Measurements from ENCODE around the gene GHR. TPM values are rescaled to one million over a fixed set of nuclear protein-coding genes. Genes with fewer than 3 reads are reported as not detected.
"Not testable (repeated sequence)": the region's sequence is repeated elsewhere in the genome, so short reads cannot be mapped to it uniquely, and the experiment has no call there.

Gene GHR
- total RNA-seq, 1 donor from 2014 or later: 10.4 TPM

DNA sequence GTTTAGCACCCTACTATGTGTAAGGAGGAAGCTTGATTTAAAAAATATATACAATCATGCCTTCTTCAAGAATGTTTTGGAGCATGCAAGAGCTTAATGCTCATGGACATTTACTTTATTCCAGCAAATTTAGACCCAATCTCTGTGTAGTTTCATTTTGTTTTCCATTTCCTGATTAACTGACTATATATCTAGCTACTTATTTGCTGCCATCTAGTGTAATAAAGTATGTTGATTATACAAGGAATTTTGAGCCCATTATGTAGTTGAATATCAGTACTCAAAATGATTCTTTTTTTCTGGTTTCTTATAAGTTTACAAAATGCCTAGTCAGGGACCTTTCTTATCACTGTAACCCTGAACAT, 233.4 kb downstream of the GHR start:
- DNase-seq (ENCODE audit: low spot score): no peak
- intact Hi-C loops (cut with DNase I): loop anchor here (5.0 to 10.0 kb wide), 2 partner anchors 74 to 802 kb away; no protein-coding TSS in a partner anchor

DNA sequence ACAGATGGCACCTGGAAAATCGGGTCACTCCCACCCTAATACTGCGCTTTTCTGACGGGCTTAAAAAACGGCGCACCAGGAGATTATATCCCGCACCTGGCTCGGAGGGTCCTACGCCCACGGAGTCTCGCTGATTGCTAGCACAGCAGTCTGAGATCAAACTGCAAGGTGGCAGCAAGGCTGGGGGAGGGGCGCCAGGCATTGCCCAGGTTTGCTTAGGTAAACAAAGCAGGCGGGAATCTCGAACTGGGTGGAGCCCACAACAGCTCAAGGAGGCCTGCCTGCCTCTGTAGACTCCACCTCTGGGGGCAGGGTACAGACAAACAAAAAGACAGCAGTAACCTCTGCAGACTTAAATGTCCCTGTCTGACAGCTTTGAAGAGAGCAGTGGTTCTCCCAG, 236.6 kb downstream of the GHR start:
- intact Hi-C loops (cut with DNase I): loop anchor here (5.0 to 10.0 kb wide), 2 partner anchors 78 to 805 kb away; no protein-coding TSS in a partner anchor
- DNase-seq (ENCODE audit: low spot score): not testable (repeated sequence)

DNA sequence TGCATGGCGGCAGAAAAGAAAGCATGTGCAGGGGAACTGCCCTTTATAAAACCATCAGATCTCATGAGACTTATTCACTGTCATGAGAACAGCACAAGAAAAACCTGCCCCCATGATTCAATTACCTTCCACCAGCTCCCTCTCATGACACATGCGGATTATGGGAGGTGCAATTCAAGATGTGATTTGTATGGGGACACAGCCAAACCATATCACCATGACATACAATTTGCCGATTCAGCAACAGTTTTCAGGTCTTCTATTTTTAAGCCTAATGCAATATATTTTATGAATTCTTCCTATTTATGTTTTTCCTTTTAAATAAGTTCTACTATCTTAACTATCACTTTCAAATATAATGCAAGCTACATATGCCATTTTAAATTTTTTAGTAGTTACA, 242.6 kb downstream of the GHR start:
- intact Hi-C loops (cut with DNase I): no loop called here
- no peak for DNase-seq (ENCODE audit: low spot score)

DNA sequence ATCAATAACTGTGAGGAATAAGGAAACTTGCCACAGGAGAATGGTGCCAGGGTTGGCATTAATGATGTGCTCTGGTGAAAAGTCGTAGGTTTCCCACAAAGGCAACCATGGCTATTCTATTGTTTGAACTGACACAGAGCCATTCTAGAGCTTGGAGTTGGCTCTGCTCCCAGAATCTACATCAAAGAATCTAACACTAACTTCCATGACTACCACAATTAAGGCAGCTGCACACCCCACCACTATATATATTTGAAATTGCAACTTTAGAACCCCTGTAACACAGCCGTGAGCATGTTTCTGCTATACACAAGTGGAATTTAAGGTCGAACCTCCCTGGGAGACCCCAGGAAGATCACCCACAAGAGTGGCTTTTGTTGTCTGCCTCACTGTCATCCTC, 243.6 kb downstream of the GHR start:
- no peak for DNase-seq (ENCODE audit: low spot score)
- intact Hi-C loops (cut with DNase I): no loop called here

DNA sequence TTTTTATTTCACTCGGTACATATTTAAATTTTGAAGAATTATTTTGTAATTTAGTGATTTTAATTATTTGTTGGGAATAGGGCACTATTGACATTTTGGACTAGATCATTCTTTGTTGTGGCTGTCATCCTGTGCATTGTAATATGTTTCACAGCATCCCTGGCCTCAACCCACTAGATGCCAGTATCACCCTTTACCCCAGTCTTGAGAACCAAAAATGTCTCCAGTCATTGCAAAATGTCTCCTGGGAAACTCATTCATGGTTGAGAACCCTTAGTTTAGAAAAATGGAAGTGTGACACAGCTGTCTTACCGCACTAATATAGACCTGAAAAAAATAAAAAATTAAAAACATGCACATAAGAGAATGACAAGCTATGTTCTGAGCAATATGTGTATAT, 245.0 kb downstream of the GHR start:
- intact Hi-C loops (cut with DNase I): no loop called here
- DNase-seq (ENCODE audit: low spot score): no peak

DNA sequence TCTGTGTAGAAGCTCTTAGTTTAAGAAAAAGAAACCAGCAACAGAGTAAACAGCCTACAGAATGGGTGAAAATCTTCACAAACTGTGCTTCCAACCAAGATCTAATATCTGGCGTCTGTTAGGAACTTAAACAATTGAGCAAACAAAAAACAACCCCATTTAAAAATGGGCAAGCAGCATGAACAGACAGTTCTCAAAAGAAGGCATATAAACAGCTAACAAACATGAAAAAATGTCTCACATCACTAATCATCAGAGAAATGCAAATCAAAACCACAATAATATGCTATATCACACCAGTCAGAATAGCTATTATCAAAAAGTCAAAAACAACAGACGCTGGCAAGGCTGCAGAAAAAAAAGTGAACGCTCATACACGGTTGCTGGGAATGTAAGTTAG, 249.7 kb downstream of the GHR start:
- intact Hi-C loops (cut with DNase I): no loop called here
- no peak for DNase-seq (ENCODE audit: low spot score)

DNA sequence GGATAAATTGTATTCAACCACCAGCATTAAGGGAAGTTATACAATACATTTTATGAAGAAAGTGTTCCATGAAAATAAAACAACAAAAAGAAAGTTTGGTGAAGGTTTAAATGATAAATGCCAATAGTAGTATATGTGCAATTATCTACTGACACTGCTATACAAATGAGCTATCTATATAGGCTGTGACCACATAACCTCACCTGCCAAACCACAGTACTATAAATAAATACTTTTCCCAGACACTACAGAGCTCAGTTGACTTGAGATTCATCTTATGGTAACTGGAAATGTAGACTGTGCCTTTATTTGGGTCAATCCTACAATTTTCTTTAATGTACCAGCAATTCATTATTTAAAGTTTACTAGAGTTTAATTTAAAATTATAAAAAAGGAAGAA, 252.4 kb downstream of the GHR start:
- intact Hi-C loops (cut with DNase I): no loop called here
- DNase-seq (ENCODE audit: low spot score): no peak

DNA sequence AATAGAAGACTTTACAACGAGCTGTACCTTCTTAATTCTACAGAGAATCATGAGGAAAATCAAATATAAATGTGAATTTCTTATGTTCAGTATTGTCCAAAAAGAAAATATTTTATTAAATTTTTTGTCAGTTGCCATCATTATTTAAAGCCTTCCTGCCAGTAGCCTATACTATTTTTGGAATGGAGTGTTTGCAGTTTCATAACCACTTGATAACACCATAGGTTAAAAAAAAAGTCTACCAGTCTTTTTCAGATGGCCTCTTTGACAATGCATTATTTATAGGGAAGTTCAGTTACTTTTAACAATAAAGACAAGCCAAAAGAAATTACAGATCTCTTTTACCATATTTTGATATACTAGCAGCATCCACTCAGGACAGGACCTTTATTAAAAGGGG, 253.1 kb downstream of the GHR start:
- intact Hi-C loops (cut with DNase I): no loop called here
- DNase-seq (ENCODE audit: low spot score): no peak

DNA sequence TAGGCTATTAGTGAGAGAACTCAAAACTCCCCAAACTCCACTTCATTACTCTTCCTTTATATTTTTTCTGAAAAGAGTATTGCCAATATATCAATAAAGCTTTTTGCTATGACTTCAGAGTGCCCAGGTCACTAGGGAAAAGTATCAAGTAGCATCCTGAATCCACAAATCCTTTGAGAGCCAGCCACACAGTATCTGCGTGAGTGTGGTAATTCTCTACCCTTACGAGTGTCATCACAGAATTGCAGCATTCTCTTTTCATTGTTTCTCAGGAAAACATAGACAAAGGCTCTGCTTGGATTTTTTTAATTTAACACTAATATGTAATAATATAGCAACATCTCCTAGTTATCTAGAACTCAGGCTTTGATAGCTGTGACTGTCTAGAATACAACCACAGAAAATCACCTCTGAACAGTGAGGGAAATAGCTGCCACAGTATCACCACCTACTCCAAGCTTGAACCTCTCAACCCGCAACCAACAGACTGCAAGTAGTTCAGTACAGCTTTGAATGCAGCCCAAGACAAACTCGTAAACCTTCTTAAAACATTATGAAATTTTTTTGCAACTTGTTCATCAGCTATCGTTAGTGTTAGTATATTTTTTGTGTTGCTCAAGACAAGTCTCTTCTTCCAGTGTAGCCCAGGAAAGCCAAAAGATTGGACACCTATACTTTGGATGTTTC, 254.1 kb downstream of the GHR start:
- intact Hi-C loops (cut with DNase I): no loop called here
- DNase-seq (ENCODE audit: low spot score): no peak

DNA sequence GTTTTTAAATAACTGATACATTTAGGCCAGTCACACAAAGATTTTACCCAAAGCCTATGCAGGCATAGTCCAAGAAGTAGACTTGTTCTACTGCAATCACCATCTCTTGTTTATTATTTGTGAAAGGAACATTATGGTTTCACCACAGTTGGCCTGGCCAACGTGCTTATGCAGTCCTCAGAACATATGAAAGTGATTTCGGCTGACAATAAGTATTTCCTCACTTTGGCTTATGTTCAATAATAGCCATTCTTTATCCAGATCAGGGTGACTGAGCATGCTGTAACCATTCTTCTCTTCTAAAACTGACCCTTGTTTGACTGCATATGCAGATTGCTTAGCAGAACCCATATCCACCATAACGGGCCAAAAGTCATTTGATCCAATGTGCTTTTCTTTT, 256.8 kb downstream of the GHR start:
- intact Hi-C loops (cut with DNase I): no loop called here
- no peak for DNase-seq (ENCODE audit: low spot score)

DNA sequence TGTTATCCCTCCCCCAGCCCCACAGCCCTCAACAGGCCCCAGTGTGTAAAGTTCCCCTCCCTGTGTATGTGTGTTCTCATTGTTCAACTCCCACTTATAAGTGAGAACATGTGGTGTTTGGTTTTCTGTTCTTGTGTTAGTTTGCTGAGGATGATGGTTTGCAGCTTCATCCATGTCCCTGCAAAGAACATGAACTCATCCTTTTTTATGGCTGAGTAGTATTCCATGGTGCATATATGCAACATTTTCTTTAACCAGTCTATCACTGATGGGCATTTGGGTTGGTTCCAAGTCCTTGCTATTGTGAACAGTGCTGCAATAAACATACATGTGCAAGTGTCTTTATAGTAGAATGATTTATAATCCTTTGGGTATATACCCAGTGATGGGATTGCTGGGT, 261.8 kb downstream of the GHR start:
- DNase-seq (ENCODE audit: low spot score); intact Hi-C loops (cut with DNase I): not testable (repeated sequence)

DNA sequence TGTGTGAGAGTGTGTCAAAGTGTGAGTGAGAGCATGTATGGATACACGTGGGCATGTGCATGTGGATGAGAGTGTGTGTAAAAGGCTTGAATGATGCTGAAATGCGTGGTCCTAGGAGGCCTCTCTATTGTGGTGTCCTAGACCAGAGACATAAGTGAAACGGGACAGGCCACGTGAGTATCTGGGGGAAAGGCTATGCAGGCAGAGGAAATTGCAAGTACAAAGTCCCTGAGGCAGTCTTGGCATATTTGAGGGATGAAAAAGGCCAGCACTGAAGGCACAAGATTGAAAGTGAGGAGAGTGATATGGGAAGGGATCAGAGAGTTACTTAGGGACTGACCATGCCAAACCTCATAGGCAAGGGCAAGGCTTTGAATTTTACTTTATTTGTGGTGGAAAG, 266.2 kb downstream of the GHR start:
- intact Hi-C loops (cut with DNase I): no loop called here

DNA sequence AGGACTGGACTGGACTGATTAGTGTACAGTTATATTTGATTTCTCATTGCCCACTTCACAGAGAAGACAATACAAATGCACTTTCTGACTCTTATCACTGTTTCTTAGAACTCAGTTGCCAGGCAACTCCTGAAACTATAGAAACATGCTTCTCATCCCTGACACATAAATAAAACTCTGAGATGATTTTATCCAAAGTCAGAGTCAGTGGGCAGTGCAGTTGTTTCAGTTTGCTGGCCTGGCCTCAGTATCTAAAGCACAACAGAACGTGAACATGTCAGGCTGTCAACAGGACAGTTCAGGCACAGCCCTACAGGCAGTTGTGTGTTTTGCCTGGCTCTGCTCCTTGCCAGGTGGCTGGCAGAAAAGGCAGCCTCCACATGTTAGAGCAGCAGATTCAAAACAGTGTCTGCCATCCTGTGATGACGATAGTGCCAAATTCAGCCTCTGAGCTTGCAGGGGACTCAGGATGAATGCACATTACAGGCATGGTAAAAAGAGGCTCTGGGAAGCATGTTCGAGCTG, 268.2 kb downstream of the GHR start:
- intact Hi-C loops (cut with DNase I): loop anchor here (5.0 kb wide), 1 partner anchor 99 kb away; no protein-coding TSS in a partner anchor

More for the DNA sequence above, 266.2 kb downstream of the GHR start:
- DNase-seq (ENCODE audit: low spot score): no peak

DNA sequence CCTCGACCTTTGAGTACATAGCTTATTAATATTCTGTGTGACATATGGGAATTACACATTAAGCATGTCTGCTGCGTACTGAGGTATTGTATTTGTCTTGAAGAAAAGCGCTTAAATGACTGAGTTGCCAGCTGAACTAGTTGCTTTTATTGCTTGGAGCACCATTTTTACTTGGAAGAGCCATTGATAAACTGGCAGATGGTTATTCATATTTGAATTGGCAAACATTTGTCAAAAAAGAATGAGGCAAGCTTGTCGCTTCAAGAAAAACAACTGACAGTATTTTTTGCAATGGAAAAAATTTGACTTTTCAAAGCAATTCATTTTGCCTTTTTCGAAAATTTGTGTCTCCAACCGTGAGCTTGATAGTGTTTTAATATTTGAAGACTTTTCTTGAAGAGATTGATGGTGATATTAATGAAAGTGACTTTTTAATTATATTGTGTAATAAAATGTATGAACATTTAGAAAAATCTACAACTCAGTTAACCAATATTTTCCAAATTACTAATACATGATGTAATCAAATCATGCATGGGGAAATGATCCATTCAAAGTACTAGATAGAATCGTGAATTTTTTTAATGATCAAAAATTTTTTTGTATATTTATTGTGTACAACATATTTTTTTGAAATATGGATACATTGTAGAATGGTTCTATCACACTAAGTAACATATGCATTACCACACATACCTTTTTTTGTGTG, 278.3 kb downstream of the GHR start:
- intact Hi-C loops (cut with DNase I): no loop called here
- no peak for DNase-seq (ENCODE audit: low spot score)

More for the DNA sequence above, 268.2 kb downstream of the GHR start:
- peak; percentile 76 for DNase-seq (ENCODE audit: low spot score)

DNA sequence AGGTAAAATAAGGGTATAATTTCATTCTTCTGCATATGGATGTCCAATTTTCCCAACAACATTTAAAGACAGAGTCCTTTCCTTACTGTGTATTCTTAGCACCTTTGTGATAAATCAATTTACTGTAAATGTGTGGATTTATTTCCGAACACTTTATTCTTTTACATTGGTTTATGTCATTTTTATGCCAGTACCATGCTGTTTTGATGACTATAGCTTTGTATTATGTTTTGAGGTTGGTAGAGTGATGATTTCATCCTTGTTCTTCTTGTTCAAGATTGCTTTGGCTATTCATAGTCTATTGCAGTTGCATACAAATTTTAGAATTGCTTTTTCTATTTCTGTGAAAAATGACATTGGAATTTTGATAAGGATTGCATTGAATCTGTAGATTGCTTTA, 280.0 kb downstream of the GHR start:
- DNase-seq (ENCODE audit: low spot score): no peak
- intact Hi-C loops (cut with DNase I): no loop called here

DNA sequence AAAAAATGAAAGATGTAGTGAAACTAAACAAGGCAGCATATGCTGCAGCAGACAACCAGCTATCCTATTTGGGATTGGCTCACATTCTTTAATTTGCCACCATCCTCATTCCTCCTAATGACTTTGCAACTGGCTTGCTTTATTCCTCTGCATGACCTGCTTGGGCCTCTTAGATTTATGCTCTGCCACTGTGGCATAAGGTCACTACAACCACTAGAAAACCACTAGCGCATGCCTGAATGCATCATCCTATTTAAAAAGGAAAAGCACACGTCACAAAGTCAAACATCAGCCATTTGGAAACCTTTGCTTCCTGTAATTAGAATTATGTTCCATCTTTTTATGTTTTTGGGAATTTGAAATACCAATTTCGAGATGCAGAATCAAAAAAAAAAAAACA, 292.5 kb downstream of the GHR start:
- DNase-seq (ENCODE audit: low spot score): no peak
- intact Hi-C loops (cut with DNase I): no loop called here

DNA sequence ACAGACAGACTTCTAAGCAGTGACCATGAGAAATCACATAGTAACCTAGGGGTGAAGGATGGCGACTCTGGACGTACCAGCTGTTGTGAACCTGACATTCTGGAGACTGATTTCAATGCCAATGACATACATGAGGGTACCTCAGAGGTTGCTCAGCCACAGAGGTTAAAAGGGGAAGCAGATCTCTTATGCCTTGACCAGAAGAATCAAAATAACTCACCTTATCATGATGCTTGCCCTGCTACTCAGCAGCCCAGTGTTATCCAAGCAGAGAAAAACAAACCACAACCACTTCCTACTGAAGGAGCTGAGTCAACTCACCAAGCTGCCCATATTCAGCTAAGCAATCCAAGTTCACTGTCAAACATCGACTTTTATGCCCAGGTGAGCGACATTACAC, 295.4 kb downstream of the GHR start:
- intact Hi-C loops (cut with DNase I): no loop called here
- DNase-seq (ENCODE audit: low spot score): no peak

DNA sequence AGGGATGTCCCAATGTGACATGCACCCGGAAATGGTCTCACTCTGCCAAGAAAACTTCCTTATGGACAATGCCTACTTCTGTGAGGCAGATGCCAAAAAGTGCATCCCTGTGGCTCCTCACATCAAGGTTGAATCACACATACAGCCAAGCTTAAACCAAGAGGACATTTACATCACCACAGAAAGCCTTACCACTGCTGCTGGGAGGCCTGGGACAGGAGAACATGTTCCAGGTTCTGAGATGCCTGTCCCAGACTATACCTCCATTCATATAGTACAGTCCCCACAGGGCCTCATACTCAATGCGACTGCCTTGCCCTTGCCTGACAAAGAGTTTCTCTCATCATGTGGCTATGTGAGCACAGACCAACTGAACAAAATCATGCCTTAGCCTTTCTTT, 295.8 kb downstream of the GHR start:
- no peak for DNase-seq (ENCODE audit: low spot score)
- intact Hi-C loops (cut with DNase I): no loop called here

DNA sequence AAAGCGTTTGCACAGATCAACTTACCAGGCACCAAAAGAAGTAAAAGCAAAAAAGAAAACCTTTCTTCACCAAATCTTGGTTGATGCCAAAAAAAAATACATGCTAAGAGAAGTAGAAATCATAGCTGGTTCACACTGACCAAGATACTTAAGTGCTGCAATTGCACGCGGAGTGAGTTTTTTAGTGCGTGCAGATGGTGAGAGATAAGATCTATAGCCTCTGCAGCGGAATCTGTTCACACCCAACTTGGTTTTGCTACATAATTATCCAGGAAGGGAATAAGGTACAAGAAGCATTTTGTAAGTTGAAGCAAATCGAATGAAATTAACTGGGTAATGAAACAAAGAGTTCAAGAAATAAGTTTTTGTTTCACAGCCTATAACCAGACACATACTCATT, 297.0 kb downstream of the GHR start:
- intact Hi-C loops (cut with DNase I): no loop called here
- DNase-seq (ENCODE audit: low spot score): no peak

DNA sequence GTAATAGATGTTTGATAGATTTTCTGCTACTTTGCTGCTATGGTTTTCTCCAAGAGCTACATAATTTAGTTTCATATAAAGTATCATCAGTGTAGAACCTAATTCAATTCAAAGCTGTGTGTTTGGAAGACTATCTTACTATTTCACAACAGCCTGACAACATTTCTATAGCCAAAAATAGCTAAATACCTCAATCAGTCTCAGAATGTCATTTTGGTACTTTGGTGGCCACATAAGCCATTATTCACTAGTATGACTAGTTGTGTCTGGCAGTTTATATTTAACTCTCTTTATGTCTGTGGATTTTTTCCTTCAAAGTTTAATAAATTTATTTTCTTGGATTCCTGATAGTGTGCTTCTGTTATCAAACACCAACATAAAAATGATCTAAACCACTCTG, 298.2 kb downstream of the GHR start:
- DNase-seq (ENCODE audit: low spot score): no peak

DNA sequence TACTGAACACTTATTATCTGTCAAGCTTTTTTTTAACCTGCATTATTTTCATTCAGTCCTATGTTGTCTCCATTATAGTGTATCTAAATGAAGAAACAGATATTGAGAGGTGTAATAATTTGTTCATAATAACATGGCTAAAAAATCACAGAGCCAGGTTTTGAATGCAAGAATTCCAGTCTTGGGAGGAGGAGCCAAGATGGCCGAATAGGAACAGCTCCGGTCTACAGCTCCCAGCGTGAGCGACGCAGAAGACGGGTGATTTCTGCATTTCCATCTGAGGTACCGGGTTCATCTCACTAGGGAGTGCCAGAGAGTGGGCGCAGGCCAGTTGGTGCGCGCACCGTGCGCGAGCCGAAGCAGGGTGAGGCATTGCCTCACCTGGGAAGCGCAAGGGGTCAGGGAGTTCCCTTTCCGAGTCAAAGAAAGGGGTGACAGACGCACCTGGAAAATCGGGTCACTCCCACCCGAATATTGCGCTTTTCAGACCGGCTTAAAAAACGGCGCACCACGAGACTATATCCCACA, 311.4 kb downstream of the GHR start:
- DNase-seq (ENCODE audit: low spot score); intact Hi-C loops (cut with DNase I): not testable (repeated sequence)

More for the DNA sequence above, 298.2 kb downstream of the GHR start:
- intact Hi-C loops (cut with DNase I): no loop called here

Measured in cardiac septum (tissue), 1 donor.